H1 (cell line): Measurements from ENCODE around the gene WDR89. TPM values are rescaled to one million over a fixed set of nuclear protein-coding genes. Genes with fewer than 3 reads are reported as not detected.

Source experiments
- BCL11A ChIP-seq, 2 experiments: IDR thresholded peaks; one replicate each; pipeline ENCODE4 v1.6.1; 2011; ENCODE audit warnings: low read depth in 2 of 2, low read length in 2 of 2, mild to moderate bottlenecking in 2 of 2
- polyA plus RNA-seq, 7 experiments: library from polyadenylated mRNA; depleted of rRNA in 3 of 7; stranded (reverse) in 5 of 7; unstranded in 2 of 7; fragments of >200 nt in 5 of 7; fragments of 200-250 nt in 2 of 7; gene quantifications; 1 replicate in 5 of 7; 2 replicates in 1 of 7; 4 replicates in 1 of 7; pipeline versions ENCODE4 v1.2.1 to v1.2.3, GENCODE V29; 2011 to 2013; ENCODE audit warnings: missing spikeins in 2 of 7, mixed read lengths in 2 of 7
- total RNA-seq: library from RNA; stranded (reverse); fragmentation: NEBNext Ultra II Directional; extraction: Animal tissue kit (Norgen Biotek cat#: 25700); gene quantifications from 2 replicates; pipeline ENCODE4 v1.2.1, GENCODE V29; 2021

The WDR89 gene
- total and polyA plus RNA-seq, 2 of the 8 experiments (the other 6 are each of a cell fraction or from before 2014, with no cell fraction given), result 8.3 to 32.9 TPM

- no peak for TF ChIP-seq BCL11A (IDR thresholded peaks at IDR 0.05; ENCODE audit: low read depth in 2 of 2, low read length in 2 of 2)
Observed at GRCh38 chr14:63677891-63678379, 36.3 kb upstream of the WDR89 start (continued).
